NT2/D1 (cell line): ENCODE data around the gene LMX1B.

Experiments
- SUZ12 ChIP-seq: IDR thresholded peaks from 2 replicates; pipeline ENCODE4 v1.6.1; 2011; ENCODE audit not compliant: insufficient read length, insufficient read depth; ENCODE audit errors: extremely low read depth
- YY1 ChIP-seq: IDR thresholded peaks from 2 replicates; pipeline ENCODE4 v1.6.1; 2011; ENCODE audit not compliant: insufficient read length, insufficient read depth

DNA sequence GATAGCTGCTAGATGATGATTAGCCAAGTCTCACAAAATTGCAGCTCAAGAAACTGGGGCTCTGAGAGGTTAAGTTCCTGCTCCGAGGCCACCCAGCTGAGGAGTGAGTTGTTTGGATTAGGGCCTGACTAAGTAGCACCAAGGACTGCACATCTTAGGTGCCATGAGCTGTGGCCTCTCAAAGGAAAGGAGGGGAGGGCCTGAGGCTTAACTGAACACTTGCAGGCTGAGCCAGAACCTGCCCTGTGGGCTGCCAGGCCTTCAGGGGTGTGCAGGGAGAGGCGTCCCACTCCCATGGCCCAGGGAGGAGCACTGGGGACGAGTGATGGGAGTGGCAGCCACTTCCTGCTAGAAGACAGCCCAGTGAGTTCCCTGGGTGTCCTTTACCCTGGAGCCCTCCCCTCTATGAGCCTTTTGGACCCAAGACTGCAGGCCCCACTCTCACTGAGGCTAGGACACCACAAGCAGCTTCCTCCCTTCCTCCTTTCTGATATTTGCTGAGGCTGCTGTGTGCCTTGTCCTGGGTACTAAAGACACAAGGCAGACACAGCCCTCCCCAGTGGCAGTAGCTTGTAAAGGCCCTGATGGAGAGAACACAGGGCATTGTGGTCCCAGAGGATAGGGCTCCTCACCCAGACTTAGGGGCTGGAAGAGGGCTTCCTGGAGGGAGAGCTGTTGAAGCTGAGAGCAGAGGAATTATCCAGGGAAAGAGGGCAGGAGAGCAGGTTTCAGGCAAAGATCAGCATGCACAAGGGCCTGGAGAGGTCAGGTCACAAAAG is 22.1 kb downstream of the LMX1B start:
- TF ChIP-seq YY1: no peak
- no peak for TF ChIP-seq SUZ12
